Measurements from ENCODE around the gene MAP6.

Gene MAP6

DNA sequence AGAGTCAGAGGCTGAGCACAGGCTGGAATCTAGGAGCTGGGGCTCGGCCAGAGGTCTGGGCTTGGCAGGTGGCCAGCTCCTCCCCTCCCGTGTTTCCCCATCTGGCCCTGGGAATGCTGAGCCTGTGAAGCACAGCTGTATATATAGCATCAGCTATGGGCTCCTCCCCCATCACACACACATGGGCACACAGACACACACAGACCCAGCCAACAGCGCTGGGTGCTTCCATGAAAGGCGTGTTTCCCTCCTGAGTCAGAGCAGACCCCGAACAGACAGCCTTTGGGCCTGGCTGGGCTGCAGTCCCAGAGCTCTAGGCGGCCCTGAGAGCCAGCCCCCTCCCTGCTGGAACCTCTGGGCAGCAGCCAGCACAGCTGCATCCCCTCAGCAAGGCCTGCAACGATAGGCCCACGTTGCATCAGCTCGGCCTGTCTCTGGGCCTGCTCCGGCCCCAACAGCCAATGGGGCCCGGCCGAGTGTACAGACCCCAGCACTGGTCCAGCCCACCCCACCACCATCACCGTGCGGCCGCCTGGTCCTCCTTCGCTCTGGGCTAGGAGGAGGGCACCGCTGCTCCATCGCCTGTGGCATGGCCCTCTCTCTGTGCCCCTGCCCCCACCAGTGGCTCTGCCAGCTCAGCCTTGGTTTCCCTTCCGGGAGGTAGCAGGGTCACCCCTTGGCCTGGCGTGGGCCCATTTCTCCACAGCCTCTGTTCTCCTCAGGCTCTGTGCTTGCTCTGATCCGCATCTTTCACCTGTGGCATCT is 114.4 kb downstream of the MAP6 start:
- Histone ChIP-seq H3K4me2 (ENCODE audit: low read depth, low read length, poor library complexity, severe bottlenecking) (no peak overlapping the region), H3K36me3 (ENCODE audit: low read length) (no peaks in the 10 kb centered on the region), H3K79me2 (ENCODE audit: insufficient read depth, low read length) (no peaks in the 10 kb centered on the region), H4K20me1 (ENCODE audit: low read depth, low read length) (no peaks in the 10 kb centered on the region), H3K9ac (ENCODE audit: low read length) (no peak overlapping the region), H3K27ac (ENCODE audit: low read depth, low read length) (no peak overlapping the region), H3K9me3 (ENCODE audit: insufficient read depth, low read length) (no peaks in the 10 kb centered on the region), H3F3A (ENCODE audit: insufficient read depth) (no peaks in the 10 kb centered on the region), H3K27me3 (ENCODE audit: low read length) (no peaks in the 10 kb centered on the region), H2AFZ (ENCODE audit: low read depth, low read length, severe bottlenecking) (no peak overlapping the region), H3K9me2 (replicated peaks; ENCODE audit: insufficient read depth, low read length) (no peaks in the 10 kb centered on the region), H3K4me3 (ENCODE audit: insufficient read depth, low read length, poor library complexity, severe bottlenecking) (no peak overlapping the region)
- no peak for TF ChIP-seq EZH2phosphoT487 (conservative IDR thresholded peaks at IDR 0.05; ENCODE audit: low read length)
- TF ChIP-seq, protein P1, sequence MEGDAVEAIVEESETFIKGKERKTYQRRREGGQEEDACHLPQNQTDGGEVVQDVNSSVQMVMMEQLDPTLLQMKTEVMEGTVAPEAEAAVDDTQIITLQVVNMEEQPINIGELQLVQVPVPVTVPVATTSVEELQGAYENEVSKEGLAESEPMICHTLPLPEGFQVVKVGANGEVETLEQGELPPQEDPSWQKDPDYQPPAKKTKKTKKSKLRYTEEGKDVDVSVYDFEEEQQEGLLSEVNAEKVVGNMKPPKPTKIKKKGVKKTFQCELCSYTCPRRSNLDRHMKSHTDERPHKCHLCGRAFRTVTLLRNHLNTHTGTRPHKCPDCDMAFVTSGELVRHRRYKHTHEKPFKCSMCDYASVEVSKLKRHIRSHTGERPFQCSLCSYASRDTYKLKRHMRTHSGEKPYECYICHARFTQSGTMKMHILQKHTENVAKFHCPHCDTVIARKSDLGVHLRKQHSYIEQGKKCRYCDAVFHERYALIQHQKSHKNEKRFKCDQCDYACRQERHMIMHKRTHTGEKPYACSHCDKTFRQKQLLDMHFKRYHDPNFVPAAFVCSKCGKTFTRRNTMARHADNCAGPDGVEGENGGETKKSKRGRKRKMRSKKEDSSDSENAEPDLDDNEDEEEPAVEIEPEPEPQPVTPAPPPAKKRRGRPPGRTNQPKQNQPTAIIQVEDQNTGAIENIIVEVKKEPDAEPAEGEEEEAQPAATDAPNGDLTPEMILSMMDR (IDR thresholded peaks at IDR 0.05; ENCODE audit: insufficient read depth, low read length, poor library complexity, severe bottlenecking): no peak

DNA sequence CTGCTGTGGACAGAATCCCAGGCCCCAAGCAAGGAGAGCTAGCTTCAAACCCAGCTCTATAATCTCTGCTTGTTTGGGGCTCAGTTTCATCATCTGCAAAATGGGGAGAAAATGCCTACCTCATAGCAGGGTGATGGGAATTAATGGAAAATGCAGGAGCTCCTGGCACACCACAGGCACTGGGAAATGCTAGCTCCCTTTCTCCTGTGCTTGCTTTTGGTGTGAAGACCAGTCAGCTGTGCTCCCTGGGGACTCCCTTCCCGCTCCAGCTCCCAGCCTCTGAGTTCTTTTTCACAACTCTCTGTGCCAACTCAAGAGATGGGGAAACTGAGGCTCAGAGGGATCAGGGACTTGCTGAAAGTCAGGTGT is 115.0 kb downstream of the MAP6 start:
- Histone ChIP-seq H3K27ac (ENCODE audit: low read depth, low read length) (no peak overlapping the region), H3K4me2 (ENCODE audit: low read depth, low read length, poor library complexity, severe bottlenecking) (no peak overlapping the region), H3K4me3 (ENCODE audit: insufficient read depth, low read length, poor library complexity, severe bottlenecking) (no peak overlapping the region), H3K9ac (ENCODE audit: low read length) (no peak overlapping the region), H4K20me1 (ENCODE audit: low read depth, low read length) (no peaks in the 10 kb centered on the region), H3F3A (ENCODE audit: insufficient read depth) (no peaks in the 10 kb centered on the region), H3K27me3 (ENCODE audit: low read length) (no peaks in the 10 kb centered on the region), H3K9me3 (ENCODE audit: insufficient read depth, low read length) (no peaks in the 10 kb centered on the region), H3K36me3 (ENCODE audit: low read length) (no peaks in the 10 kb centered on the region), H2AFZ (ENCODE audit: low read depth, low read length, severe bottlenecking) (no peak overlapping the region), H3K79me2 (ENCODE audit: insufficient read depth, low read length) (no peaks in the 10 kb centered on the region), H3K9me2 (replicated peaks; ENCODE audit: insufficient read depth, low read length) (no peaks in the 10 kb centered on the region)
- no peak for TF ChIP-seq EZH2phosphoT487 (conservative IDR thresholded peaks at IDR 0.05; ENCODE audit: low read length)
- TF ChIP-seq, protein P1 (IDR thresholded peaks at IDR 0.05; ENCODE audit: insufficient read depth, low read length, poor library complexity, severe bottlenecking): no peak

DNA sequence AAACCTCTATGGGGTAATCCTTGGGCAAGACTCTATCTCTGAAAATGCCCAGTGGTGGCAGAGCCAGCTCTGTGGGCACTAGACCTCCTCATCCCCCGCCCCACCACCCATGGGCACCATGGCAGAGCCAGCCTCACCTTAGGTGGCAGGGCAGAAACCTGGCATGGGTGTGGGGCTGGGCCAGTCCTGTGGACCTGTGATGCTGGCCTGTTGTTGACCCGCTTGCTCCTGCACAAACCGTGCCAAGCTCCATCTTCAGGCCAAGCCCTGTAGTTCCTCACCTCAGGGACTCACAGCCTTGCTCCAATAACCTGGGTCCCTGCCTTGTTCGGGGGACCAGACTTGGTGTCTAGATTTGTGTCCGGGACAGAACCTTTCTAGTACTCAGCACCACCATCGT is 115.7 kb downstream of the MAP6 start:
- H3K4me2 ChIP-seq (ENCODE audit: low read depth, low read length, poor library complexity, severe bottlenecking): no peak overlapping the region
- no peaks in the 10 kb centered on the region for H3K9me3 ChIP-seq (ENCODE audit: insufficient read depth, low read length)
- no peaks in the 10 kb centered on the region for H3K79me2 ChIP-seq (ENCODE audit: insufficient read depth, low read length)
- no peaks in the 10 kb centered on the region for H3K36me3 ChIP-seq (ENCODE audit: low read length)
- no peaks in the 10 kb centered on the region for H3F3A ChIP-seq (ENCODE audit: insufficient read depth)
- H4K20me1 ChIP-seq (ENCODE audit: low read depth, low read length): no peaks in the 10 kb centered on the region
- no peak overlapping the region for H2AFZ ChIP-seq (ENCODE audit: low read depth, low read length, severe bottlenecking)
- no peaks in the 10 kb centered on the region for H3K9me2 ChIP-seq (replicated peaks; ENCODE audit: insufficient read depth, low read length)
- no peak overlapping the region for H3K4me3 ChIP-seq (ENCODE audit: insufficient read depth, low read length, poor library complexity, severe bottlenecking)
- no peak for TF ChIP-seq EZH2phosphoT487 (conservative IDR thresholded peaks at IDR 0.05; ENCODE audit: low read length)
- TF ChIP-seq, protein P1 (IDR thresholded peaks at IDR 0.05; ENCODE audit: insufficient read depth, low read length, poor library complexity, severe bottlenecking): no peak
- no peak overlapping the region for H3K27ac ChIP-seq (ENCODE audit: low read depth, low read length)
- H3K9ac ChIP-seq (ENCODE audit: low read length): no peak overlapping the region
- no peaks in the 10 kb centered on the region for H3K27me3 ChIP-seq (ENCODE audit: low read length)

Data from SU-DHL-6 (cell line).